Hypothalamus (tissue), 51 donors: ENCODE data around the gene YJEFN3.
A peak's percentile ranks its signal among the peaks of the same experiment; 100 is the strongest.

ENCODE experiments used
- DNase-seq, 51 donors: peaks; one replicate each; lab custom pipeline; 2025; lab: John Stamatoyannopoulos, UW

YJEFN3 gene

GRCh38 chr19:19515642-19516519 lies 12.8 kb upstream of the YJEFN3 start, which contains the start of gene NDUFA13:
TSS of gene NDUFA13 (plus strand) at chr19:19516225. CDS start at chr19:19516239, 14 bp downstream.
- DNase-seq: peak; percentile 52 to 94 (median 83)

GRCh38 chr19:19517235-19517619 lies 11.5 kb upstream of the YJEFN3 start:
- no peak for DNase-seq

- DNase-seq: no peak
Measured at GRCh38 chr19:19520989-19521388, 7.7 kb upstream of the YJEFN3 start.

GRCh38 chr19:19523177-19523576 lies 5.5 kb upstream of the YJEFN3 start:
- no peak for DNase-seq

GRCh38 chr19:19524053-19524452 lies 4.7 kb upstream of the YJEFN3 start:
- DNase-seq: no peak

- DNase-seq: no peak
Measured at GRCh38 chr19:19525611-19526380, 2.9 kb upstream of the YJEFN3 start.

- DNase-seq: peak in 16 of 51 donors; percentile 4 to 63 (median 20)
Measured at GRCh38 chr19:19526581-19527370, 1.9 kb upstream of the YJEFN3 start.

GRCh38 chr19:19527371-19527656 lies 1.4 kb upstream of the YJEFN3 start:
- no peak for DNase-seq

- no peak for DNase-seq
Measured at GRCh38 chr19:19527674-19528625, 761 bp upstream of the YJEFN3 start.

GRCh38 chr19:19529783-19530422 lies 1.2 kb downstream of the YJEFN3 start:
- DNase-seq: no peak

GRCh38 chr19:19530423-19530804 lies 1.7 kb downstream of the YJEFN3 start:
- DNase-seq: peak in 3 of 51 donors; percentile 19 to 60 (median 60)

GRCh38 chr19:19530889-19531288 lies 2.2 kb downstream of the YJEFN3 start:
- no peak for DNase-seq

- peak in 49 of 51 donors; percentile 3 to 90 (median 65) for DNase-seq
Measured at GRCh38 chr19:19531951-19532805, 3.5 kb downstream of the YJEFN3 start.

- no peak for DNase-seq
Measured at GRCh38 chr19:19532806-19533701, 4.3 kb downstream of the YJEFN3 start.

GRCh38 chr19:19533841-19534240 lies 5.1 kb downstream of the YJEFN3 start:
- no peak for DNase-seq

GRCh38 chr19:19534556-19535265 lies 6.0 kb downstream of the YJEFN3 start:
- no peak for DNase-seq
